Measurements from ENCODE around the gene RBP3. TPM values are rescaled to one million over a fixed set of nuclear protein-coding genes. Genes with fewer than 3 reads are reported as not detected.

Gene RBP3
- total and polyA plus RNA-seq, 2 of the 4 experiments (the other 2 are of a cell fraction) = not detected

DNA sequence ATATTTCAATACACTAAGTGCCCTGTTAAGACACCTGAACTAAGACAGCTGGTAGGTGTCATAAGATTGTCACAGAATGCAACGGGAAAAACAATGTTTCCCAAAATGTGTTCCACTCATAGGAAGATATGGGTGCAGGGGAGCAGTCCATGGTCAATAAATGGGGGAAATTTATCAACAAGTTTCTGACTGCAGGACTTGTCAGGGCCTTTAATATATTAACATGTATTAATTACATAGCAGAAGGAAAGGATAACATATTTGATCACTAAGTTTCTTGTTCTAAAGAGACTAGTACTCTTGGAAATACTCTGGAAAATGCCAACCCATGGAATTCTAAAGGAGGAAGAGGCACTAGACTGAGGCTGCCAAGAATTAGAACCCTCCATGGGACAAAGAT lies 6.7 kb downstream of the RBP3 start:
- no TSS peak for BruUV-seq (replicated peaks)
- H3K4me2 ChIP-seq (ENCODE audit: low read depth, low read length) = no peak overlapping the region
- intact Hi-C loops (cut with micrococcal nuclease) = no loop called here
- no peaks in the 10 kb centered on the region for H3K9me3 ChIP-seq (ENCODE audit: control insufficient read depth, insufficient read depth, low read length)
- no peak overlapping the region for H2BK20ac ChIP-seq (ENCODE audit: low read depth, low read length)
- no peak overlapping the region for H3K9ac ChIP-seq (ENCODE audit: low read depth, low read length)
- no peak overlapping the region for H4K91ac ChIP-seq (ENCODE audit: insufficient read depth, low read depth, low read length)
- H3K56ac ChIP-seq (ENCODE audit: extremely low read depth, insufficient read depth, low read length) = no peak overlapping the region
- no peak overlapping the region for H3K4ac ChIP-seq (ENCODE audit: low read depth, low read length)
- peaks cover 35% of the 10 kb centered on the region for H3K27me3 ChIP-seq (ENCODE audit: control insufficient read depth, insufficient read depth, low read length)
- no peak overlapping the region for H3K23ac ChIP-seq (ENCODE audit: low read depth, low read length)
- dilution Hi-C loops (cut with HindIII; ENCODE audit: low sequenced_read_pairs, unreplicated experiment) = no loop called here
- no peaks in the 10 kb centered on the region for H4K20me1 ChIP-seq (ENCODE audit: insufficient read depth, low read length)
- H4K5ac ChIP-seq (ENCODE audit: low read depth, low read length) = no peak overlapping the region
- in situ Hi-C loops (cut with MboI; ENCODE audit: low sequenced_read_pairs) = no loop called here
- DNase-seq (no peak), ATAC-seq (ENCODE audit: low read depth) (no peak)
- no peak overlapping the region for H2BK120ac ChIP-seq (ENCODE audit: low read depth, low read length)
- no peaks in the 10 kb centered on the region for H3K36me3 ChIP-seq (ENCODE audit: control insufficient read depth, insufficient read depth, low read length)
- H3K4me1 ChIP-seq (ENCODE audit: control insufficient read depth, insufficient read depth, low read length) = no peaks in the 10 kb centered on the region
- H2AK5ac ChIP-seq (ENCODE audit: low read depth, low read length) = no peak overlapping the region
- no peak for TF ChIP-seq RFX5 (IDR thresholded peaks at IDR 0.05; ENCODE audit: low read depth, low read length)
- TF ChIP-seq, protein P1, sequence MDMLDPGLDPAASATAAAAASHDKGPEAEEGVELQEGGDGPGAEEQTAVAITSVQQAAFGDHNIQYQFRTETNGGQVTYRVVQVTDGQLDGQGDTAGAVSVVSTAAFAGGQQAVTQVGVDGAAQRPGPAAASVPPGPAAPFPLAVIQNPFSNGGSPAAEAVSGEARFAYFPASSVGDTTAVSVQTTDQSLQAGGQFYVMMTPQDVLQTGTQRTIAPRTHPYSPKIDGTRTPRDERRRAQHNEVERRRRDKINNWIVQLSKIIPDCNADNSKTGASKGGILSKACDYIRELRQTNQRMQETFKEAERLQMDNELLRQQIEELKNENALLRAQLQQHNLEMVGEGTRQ (IDR thresholded peaks at IDR 0.05; ENCODE audit: low read depth, low read length) = no peak
- TF ChIP-seq BHLHE40 (IDR thresholded peaks at IDR 0.05; ENCODE audit: low read depth, low read length) = no peak
- TF ChIP-seq POLR2A (IDR thresholded peaks at IDR 0.05; ENCODE audit: low read depth, low read length) = no peak
- TF ChIP-seq MXI1 (IDR thresholded peaks at IDR 0.05; ENCODE audit: borderline replicate concordance, low read depth, low read length) = no peak
- TF ChIP-seq, protein P2, sequence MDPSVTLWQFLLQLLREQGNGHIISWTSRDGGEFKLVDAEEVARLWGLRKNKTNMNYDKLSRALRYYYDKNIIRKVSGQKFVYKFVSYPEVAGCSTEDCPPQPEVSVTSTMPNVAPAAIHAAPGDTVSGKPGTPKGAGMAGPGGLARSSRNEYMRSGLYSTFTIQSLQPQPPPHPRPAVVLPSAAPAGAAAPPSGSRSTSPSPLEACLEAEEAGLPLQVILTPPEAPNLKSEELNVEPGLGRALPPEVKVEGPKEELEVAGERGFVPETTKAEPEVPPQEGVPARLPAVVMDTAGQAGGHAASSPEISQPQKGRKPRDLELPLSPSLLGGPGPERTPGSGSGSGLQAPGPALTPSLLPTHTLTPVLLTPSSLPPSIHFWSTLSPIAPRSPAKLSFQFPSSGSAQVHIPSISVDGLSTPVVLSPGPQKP (IDR thresholded peaks at IDR 0.05; ENCODE audit: borderline replicate concordance, low read depth, low read length) = no peak
- TF ChIP-seq SMC3 (IDR thresholded peaks at IDR 0.05; ENCODE audit: low read depth, low read length) = no peak
- no peak for TF ChIP-seq RAD21 (IDR thresholded peaks at IDR 0.05; ENCODE audit: low read length)
- TF ChIP-seq, protein P3, sequence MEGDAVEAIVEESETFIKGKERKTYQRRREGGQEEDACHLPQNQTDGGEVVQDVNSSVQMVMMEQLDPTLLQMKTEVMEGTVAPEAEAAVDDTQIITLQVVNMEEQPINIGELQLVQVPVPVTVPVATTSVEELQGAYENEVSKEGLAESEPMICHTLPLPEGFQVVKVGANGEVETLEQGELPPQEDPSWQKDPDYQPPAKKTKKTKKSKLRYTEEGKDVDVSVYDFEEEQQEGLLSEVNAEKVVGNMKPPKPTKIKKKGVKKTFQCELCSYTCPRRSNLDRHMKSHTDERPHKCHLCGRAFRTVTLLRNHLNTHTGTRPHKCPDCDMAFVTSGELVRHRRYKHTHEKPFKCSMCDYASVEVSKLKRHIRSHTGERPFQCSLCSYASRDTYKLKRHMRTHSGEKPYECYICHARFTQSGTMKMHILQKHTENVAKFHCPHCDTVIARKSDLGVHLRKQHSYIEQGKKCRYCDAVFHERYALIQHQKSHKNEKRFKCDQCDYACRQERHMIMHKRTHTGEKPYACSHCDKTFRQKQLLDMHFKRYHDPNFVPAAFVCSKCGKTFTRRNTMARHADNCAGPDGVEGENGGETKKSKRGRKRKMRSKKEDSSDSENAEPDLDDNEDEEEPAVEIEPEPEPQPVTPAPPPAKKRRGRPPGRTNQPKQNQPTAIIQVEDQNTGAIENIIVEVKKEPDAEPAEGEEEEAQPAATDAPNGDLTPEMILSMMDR (conservative IDR thresholded peaks at IDR 0.05; ENCODE audit: low read depth, low read length) = no peak
- no peak for TF ChIP-seq MAFK (IDR thresholded peaks at IDR 0.05; ENCODE audit: low read depth, low read length)
- TF ChIP-seq NFE2L2 (IDR thresholded peaks at IDR 0.05; ENCODE audit: low read depth, low read length) = no peak
- TF ChIP-seq FOS (IDR thresholded peaks at IDR 0.05; ENCODE audit: low read depth, low read length) = no peak
- no peak for TF ChIP-seq MAZ (IDR thresholded peaks at IDR 0.05; ENCODE audit: borderline replicate concordance, low read depth, low read length)
- TF ChIP-seq CHD1 (IDR thresholded peaks at IDR 0.05; ENCODE audit: low read depth, low read length) = no peak
- no peak for TF ChIP-seq RCOR1 (IDR thresholded peaks at IDR 0.05; ENCODE audit: insufficient replicate concordance, low read length)
- TF ChIP-seq CEBPB (IDR thresholded peaks at IDR 0.05; ENCODE audit: low read depth, low read length) = no peak
- H3K4me3 ChIP-seq (ENCODE audit: insufficient read depth, low read depth, low read length) = no peak overlapping the region
- H2BK15ac ChIP-seq (ENCODE audit: low read depth, low read length) = no peak overlapping the region
- no peak overlapping the region for H2AK9ac ChIP-seq (replicated peaks; ENCODE audit: low read depth, low read length, poor library complexity)
- H3K14ac ChIP-seq (replicated peaks; ENCODE audit: low read depth, low read length) = no peak overlapping the region
- no peak overlapping the region for H2BK5ac ChIP-seq (ENCODE audit: low read depth, low read length, poor library complexity, severe bottlenecking)
- H3K18ac ChIP-seq (ENCODE audit: low read depth, low read length) = no peak overlapping the region
- H4K8ac ChIP-seq (ENCODE audit: low read depth in 2 of 2, low read length in 2 of 2) = no peak overlapping the region
- POLR2A ChIA-PET (ENCODE audit: unreplicated experiment) = no interaction called here
- H3K79me1 ChIP-seq (ENCODE audit: low read depth in 1 of 2, low read length in 2 of 2) = no peaks in the 10 kb centered on the region
- H3K27ac ChIP-seq (ENCODE audit: insufficient read depth, low read length) = no peak overlapping the region
- no peak overlapping the region for H2AFZ ChIP-seq (replicated peaks; ENCODE audit: low read length, poor library complexity)
- WGBS, 2 experiments (ENCODE audit: extremely low coverage in 2 of 2, insufficient read length in 1 of 2) = no CpG with 5 or more reads among the region's 1 CpG
- H3K9me1 ChIP-seq (ENCODE audit: insufficient read depth, low read length) = no peaks in the 10 kb centered on the region
- CTCF ChIA-PET = interaction anchor here (0.5 kb wide), 1 partner anchor 1301 kb away, joined by 3 read pairs; no protein-coding TSS in a partner anchor

Data from IMR-90 (cell line).